NT2/D1 (cell line): ENCODE data around the gene HRH2.

Source experiments
- SUZ12 ChIP-seq: IDR thresholded peaks from 2 replicates; pipeline ENCODE4 v1.6.1; 2011; ENCODE audit not compliant: insufficient read length, insufficient read depth; ENCODE audit errors: extremely low read depth
- YY1 ChIP-seq: IDR thresholded peaks from 2 replicates; pipeline ENCODE4 v1.6.1; 2011; ENCODE audit not compliant: insufficient read length, insufficient read depth

DNA sequence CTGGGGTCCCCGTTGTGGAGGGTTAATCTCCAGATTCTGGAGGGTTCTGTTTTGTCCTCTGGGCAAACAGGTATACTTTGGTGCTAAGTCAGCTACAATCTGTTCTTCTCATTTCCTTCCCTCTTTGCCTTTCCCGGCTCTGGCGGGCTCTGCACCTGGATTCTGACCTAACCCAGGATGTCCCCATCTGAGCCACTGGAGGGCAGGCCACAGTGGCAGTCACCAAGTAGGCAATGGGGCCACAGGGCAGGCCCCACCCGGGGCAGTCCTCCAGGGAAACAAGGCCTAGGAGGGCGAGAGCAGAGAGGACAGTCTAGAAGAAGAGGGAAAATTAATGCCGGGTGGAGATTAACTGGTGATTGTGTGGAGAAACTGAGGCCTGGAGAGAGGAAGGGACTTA, 40.4 kb upstream of the HRH2 start:
- TF ChIP-seq YY1 (no peak), SUZ12 (no peak)
